Measurements from ENCODE around the gene PILRB. TPM values are rescaled to one million over a fixed set of nuclear protein-coding genes. Genes with fewer than 3 reads are reported as not detected.

PILRB gene
- total RNA-seq, 1 experiment from 2014 or later = 74.1 TPM

DNA sequence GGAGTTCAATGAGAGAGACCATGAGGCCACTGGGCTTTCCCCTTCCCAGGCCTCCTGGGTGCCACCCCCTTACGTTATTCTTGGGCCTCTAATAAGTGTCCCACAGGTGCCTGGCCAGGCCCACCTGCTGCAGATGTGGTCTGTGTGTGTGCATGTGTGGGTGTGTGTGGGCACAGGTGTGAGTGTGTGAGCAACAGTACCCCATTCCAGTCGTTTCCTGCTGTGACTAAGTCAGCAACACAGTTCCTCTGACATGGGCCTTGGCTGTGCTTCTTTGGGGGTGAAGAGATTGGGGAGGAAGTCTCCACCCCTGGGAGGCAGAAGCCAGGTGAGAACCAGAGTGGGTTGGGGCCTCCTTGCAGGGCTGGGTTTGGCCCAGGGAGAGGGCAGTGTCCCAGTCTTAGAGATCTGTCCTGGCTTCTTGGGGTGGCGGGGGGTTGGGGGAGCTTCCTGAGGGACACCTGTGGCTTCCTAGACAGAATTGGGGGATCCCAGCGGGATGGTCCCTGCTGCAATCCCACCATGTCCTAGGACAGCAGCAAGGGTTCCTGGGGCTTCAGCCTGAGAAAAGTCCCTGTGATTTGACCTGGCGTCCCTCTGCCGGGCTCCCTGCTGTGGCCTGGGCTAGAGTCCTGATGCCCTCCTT lies 4.1 kb upstream of the PILRB start:
- H3K4me3 ChIP-seq (ENCODE audit: low read length) = no peak overlapping the region
- no peaks in the 10 kb centered on the region for H3K27me3 ChIP-seq (ENCODE audit: low read length)
- ChIA-PET POLR2A (ENCODE audit: unreplicated experiment) (no interaction called here), CTCF (no interaction called here)
- H3K9me3 ChIP-seq (ENCODE audit: low read length) = no peaks in the 10 kb centered on the region
- no peaks in the 10 kb centered on the region for H4K20me1 ChIP-seq (ENCODE audit: low read length)
- no peaks in the 10 kb centered on the region for H3K4me1 ChIP-seq (ENCODE audit: insufficient read depth, low read length)
- no peaks in the 10 kb centered on the region for H3K9me2 ChIP-seq (replicated peaks; ENCODE audit: low read length)
- peaks cover 29% of the 10 kb centered on the region for H3K36me3 ChIP-seq (ENCODE audit: low read depth, low read length)
- BruUV-seq (replicated peaks) = no TSS peak
- TF ChIP-seq, protein P1, sequence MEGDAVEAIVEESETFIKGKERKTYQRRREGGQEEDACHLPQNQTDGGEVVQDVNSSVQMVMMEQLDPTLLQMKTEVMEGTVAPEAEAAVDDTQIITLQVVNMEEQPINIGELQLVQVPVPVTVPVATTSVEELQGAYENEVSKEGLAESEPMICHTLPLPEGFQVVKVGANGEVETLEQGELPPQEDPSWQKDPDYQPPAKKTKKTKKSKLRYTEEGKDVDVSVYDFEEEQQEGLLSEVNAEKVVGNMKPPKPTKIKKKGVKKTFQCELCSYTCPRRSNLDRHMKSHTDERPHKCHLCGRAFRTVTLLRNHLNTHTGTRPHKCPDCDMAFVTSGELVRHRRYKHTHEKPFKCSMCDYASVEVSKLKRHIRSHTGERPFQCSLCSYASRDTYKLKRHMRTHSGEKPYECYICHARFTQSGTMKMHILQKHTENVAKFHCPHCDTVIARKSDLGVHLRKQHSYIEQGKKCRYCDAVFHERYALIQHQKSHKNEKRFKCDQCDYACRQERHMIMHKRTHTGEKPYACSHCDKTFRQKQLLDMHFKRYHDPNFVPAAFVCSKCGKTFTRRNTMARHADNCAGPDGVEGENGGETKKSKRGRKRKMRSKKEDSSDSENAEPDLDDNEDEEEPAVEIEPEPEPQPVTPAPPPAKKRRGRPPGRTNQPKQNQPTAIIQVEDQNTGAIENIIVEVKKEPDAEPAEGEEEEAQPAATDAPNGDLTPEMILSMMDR (conservative IDR thresholded peaks at IDR 0.05; ENCODE audit: low read depth, low read length) = no peak
- TF ChIP-seq EZH2 (IDR thresholded peaks at IDR 0.05; ENCODE audit: low read length, unreplicated experiment) = no peak
- no peak for TF ChIP-seq EZH2phosphoT487 (IDR thresholded peaks at IDR 0.05; ENCODE audit: borderline replicate concordance, low read length)
- H2AFZ ChIP-seq (ENCODE audit: low read length) = no peak overlapping the region
- H3K4me2 ChIP-seq (ENCODE audit: low read length) = no peak overlapping the region
- no peak overlapping the region for H3K9ac ChIP-seq (ENCODE audit: low read length)
- intact Hi-C loops (cut with micrococcal nuclease) = loop anchor here (10.0 kb wide), 1 partner anchor 51 kb away; no protein-coding TSS in a partner anchor
- ATAC-seq (no peak), DNase-seq (no peak)
- no peaks in the 10 kb centered on the region for H3F3A ChIP-seq (ENCODE audit: low read length, unreplicated experiment)
- H3K27ac ChIP-seq (ENCODE audit: low read length) = no peak overlapping the region
- no peaks in the 10 kb centered on the region for H3K79me2 ChIP-seq (ENCODE audit: low read length)

GRCh38 chr7:100356416-100357068 lies 1.4 kb upstream of the PILRB start:
- intact Hi-C loops (cut with micrococcal nuclease) = loop anchor here (10.0 kb wide), 1 partner anchor 48 kb away; no protein-coding TSS in a partner anchor
- ChIA-PET POLR2A (ENCODE audit: unreplicated experiment) (no interaction called here), CTCF (no interaction called here)
- Histone ChIP-seq H3K9me3 (ENCODE audit: low read length) (no peaks in the 10 kb centered on the region), H3K27ac (ENCODE audit: low read length) (no peak overlapping the region), H4K20me1 (ENCODE audit: low read length) (no peaks in the 10 kb centered on the region), H3K4me2 (ENCODE audit: low read length) (no peak overlapping the region), H3K9me2 (replicated peaks; ENCODE audit: low read length) (no peaks in the 10 kb centered on the region), H3K4me3 (ENCODE audit: low read length) (no peak overlapping the region), H3K4me1 (ENCODE audit: insufficient read depth, low read length) (no peaks in the 10 kb centered on the region), H3K79me2 (ENCODE audit: low read length) (no peaks in the 10 kb centered on the region), H3K9ac (ENCODE audit: low read length) (no peak overlapping the region), H2AFZ (ENCODE audit: low read length) (no peak overlapping the region), H3F3A (ENCODE audit: low read length, unreplicated experiment) (no peaks in the 10 kb centered on the region), H3K27me3 (ENCODE audit: low read length) (no peaks in the 10 kb centered on the region), H3K36me3 (ENCODE audit: low read depth, low read length) (peaks cover 28% of the 10 kb centered on the region)
- BruUV-seq (replicated peaks) = no TSS peak
- DNase-seq (no peak), ATAC-seq (no peak)
- no peak for TF ChIP-seq EZH2 (IDR thresholded peaks at IDR 0.05; ENCODE audit: low read length, unreplicated experiment)
- no peak for TF ChIP-seq EZH2phosphoT487 (IDR thresholded peaks at IDR 0.05; ENCODE audit: borderline replicate concordance, low read length)
- TF ChIP-seq, protein P1 (conservative IDR thresholded peaks at IDR 0.05; ENCODE audit: low read depth, low read length) = no peak

DNA sequence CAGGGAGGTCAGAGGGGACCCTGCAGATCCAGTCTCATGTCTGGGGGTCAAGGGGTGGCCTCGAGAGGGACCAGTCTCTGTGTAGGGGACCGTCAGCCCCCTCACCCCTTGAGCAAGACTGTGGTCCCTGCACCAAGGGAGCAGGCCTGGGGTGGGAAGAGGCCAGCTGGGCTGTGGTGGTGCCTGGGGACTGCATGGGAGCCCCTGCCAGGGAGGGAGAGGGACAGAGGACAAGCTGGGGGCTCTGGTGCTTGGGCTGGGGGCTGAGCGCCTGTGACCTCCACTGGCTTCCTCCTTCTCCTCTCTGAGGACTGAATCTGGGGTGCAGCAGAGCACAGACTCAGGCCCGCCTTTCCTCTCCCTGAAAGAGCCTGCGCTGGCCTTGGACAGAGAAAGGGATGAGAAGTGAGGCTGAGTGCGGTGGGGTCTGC lies 771 bp upstream of the PILRB start:
- Histone ChIP-seq H3K27ac (ENCODE audit: low read length) (no peak overlapping the region), H3F3A (ENCODE audit: low read length, unreplicated experiment) (no peaks in the 10 kb centered on the region), H3K27me3 (ENCODE audit: low read length) (no peaks in the 10 kb centered on the region), H3K4me2 (ENCODE audit: low read length) (no peak overlapping the region), H3K9ac (ENCODE audit: low read length) (no peak overlapping the region), H3K79me2 (ENCODE audit: low read length) (no peaks in the 10 kb centered on the region), H3K9me2 (replicated peaks; ENCODE audit: low read length) (no peaks in the 10 kb centered on the region), H3K9me3 (ENCODE audit: low read length) (no peaks in the 10 kb centered on the region), H2AFZ (ENCODE audit: low read length) (no peak overlapping the region), H3K36me3 (ENCODE audit: low read depth, low read length) (peaks cover 30% of the 10 kb centered on the region), H4K20me1 (ENCODE audit: low read length) (no peaks in the 10 kb centered on the region), H3K4me3 (ENCODE audit: low read length) (no peak overlapping the region), H3K4me1 (ENCODE audit: insufficient read depth, low read length) (no peaks in the 10 kb centered on the region)
- no TSS peak for BruUV-seq (replicated peaks)
- ATAC-seq = no peak
- DNase-seq = no peak
- ChIA-PET POLR2A (ENCODE audit: unreplicated experiment) (no interaction called here), CTCF (no interaction called here)
- TF ChIP-seq EZH2 (IDR thresholded peaks at IDR 0.05; ENCODE audit: low read length, unreplicated experiment) (no peak), EZH2phosphoT487 (IDR thresholded peaks at IDR 0.05; ENCODE audit: borderline replicate concordance, low read length) (no peak)
- TF ChIP-seq, protein P1 (conservative IDR thresholded peaks at IDR 0.05; ENCODE audit: low read depth, low read length) = no peak
- intact Hi-C loops (cut with micrococcal nuclease) = loop anchor here (10.0 kb wide), 1 partner anchor 48 kb away; no protein-coding TSS in a partner anchor

All from PC-3 (cell line).